H1 (cell line): ENCODE measurements around the gene GALT. TPM values are rescaled to one million over a fixed set of nuclear protein-coding genes. Genes with fewer than 3 reads are reported as not detected.

ENCODE experiments used
- BRCA1 ChIP-seq: IDR thresholded peaks from 2 replicates; pipeline ENCODE4 v1.6.1; 2012; ENCODE audit warnings: low read depth, low read length, improper control_type of control experiment
- CHD2 ChIP-seq: IDR thresholded peaks from 2 replicates; pipeline ENCODE4 v1.6.1; 2012; ENCODE audit warnings: low read length, improper control_type of control experiment
- CREB1 ChIP-seq: IDR thresholded peaks from 2 replicates; pipeline ENCODE4 v1.6.1; 2012; ENCODE audit warnings: inconsistent platforms
- JUN ChIP-seq: IDR thresholded peaks from 2 replicates; pipeline ENCODE4 v1.6.1; 2011; ENCODE audit warnings: low read depth, mild to moderate bottlenecking, improper control_type of control experiment, low read length
- POLR2AphosphoS5 ChIP-seq: IDR thresholded peaks from 2 replicates; pipeline ENCODE4 v1.6.1; 2011; ENCODE audit warnings: low read depth, low read length
- RNF2 ChIP-seq: fragments of 200-900, 300-1000 bp; sonication (generic); IDR thresholded peaks from 2 replicates; pipeline ENCODE4 v1.7.1; 2016; ENCODE audit warnings: borderline replicate concordance, low read depth, mild to moderate bottlenecking, antibody characterized with exemption, low read length; ENCODE audit not compliant: poor library complexity, severe bottlenecking; ENCODE audit errors: missing control alignments
- SAP30 ChIP-seq: fragments of 300-600 bp; sonication (generic); IDR thresholded peaks from 2 replicates; pipeline ENCODE4 v1.7.1; 2012; ENCODE audit warnings: low read length, moderate library complexity, mild to moderate bottlenecking, inconsistent platforms; ENCODE audit not compliant: insufficient read depth, insufficient replicate concordance
- SP4 ChIP-seq: IDR thresholded peaks from 2 replicates; pipeline ENCODE4 v1.6.1; 2012; ENCODE audit warnings: low read length, inconsistent platforms
- TAF7 ChIP-seq: optimal IDR thresholded peaks from 2 replicates; pipeline ENCODE3; 2011; ENCODE audit warnings: low read depth, mild to moderate bottlenecking, inconsistent platforms, low read length, moderate library complexity, borderline replicate concordance
- TEAD4 ChIP-seq: IDR thresholded peaks from 2 replicates; pipeline ENCODE4 v1.6.1; 2012; ENCODE audit warnings: low read depth, low read length, inconsistent platforms, mixed read lengths
- ZNF274 ChIP-seq: IDR thresholded peaks from 2 replicates; pipeline ENCODE4 v1.7.0; 2012; ENCODE audit warnings: low read length, borderline replicate concordance; ENCODE audit errors: extremely low read depth
- polyA plus RNA-seq, 7 experiments: library from polyadenylated mRNA; depleted of rRNA in 3 of 7; stranded (reverse) in 5 of 7; unstranded in 2 of 7; fragments of >200 nt in 5 of 7; fragments of 200-250 nt in 2 of 7; gene quantifications; 1 replicate in 5 of 7; 2 replicates in 1 of 7; 4 replicates in 1 of 7; pipeline versions ENCODE4 v1.2.1 to v1.2.3, GENCODE V29; 2011 to 2013; ENCODE audit warnings: missing spikeins in 2 of 7, mixed read lengths in 2 of 7
- total RNA-seq: library from RNA; stranded (reverse); fragmentation: NEBNext Ultra II Directional; extraction: Animal tissue kit (Norgen Biotek cat#: 25700); gene quantifications from 2 replicates; pipeline ENCODE4 v1.2.1, GENCODE V29; 2021
- TF ChIP-seq, protein P1 (sequence below): fragments of 300-600 bp; sonication (generic); IDR thresholded peaks from 2 replicates; pipeline ENCODE4 v1.7.1; 2012; ENCODE audit warnings: low read length, moderate library complexity, mild to moderate bottlenecking, inconsistent platforms; ENCODE audit not compliant: insufficient replicate concordance

The GALT gene
- total and polyA plus RNA-seq, 2 of the 8 experiments (the other 6 are each of a cell fraction or from before 2014, with no cell fraction given), result 21.9 to 50.6 TPM

DNA sequence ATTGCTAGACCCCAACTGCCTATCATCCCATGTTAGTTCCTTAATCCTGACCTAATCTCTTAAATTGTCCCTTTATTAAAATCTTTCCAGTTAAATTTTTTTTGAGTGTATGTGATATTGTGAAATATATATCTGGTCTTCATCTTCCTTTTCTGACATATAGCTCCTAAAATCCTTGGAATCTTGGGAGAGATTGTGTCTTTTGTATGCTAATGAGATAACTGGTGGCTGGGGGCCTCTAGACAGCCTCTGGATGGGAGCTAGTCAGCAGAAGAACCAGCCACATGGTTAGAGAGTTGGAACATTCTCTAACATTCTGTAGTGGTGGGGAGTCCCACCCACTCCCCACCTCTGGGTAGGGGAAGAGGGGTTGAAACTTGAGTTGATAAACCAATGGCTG, 48.3 kb downstream of the GALT start (continued):
- TF ChIP-seq, protein P1, sequence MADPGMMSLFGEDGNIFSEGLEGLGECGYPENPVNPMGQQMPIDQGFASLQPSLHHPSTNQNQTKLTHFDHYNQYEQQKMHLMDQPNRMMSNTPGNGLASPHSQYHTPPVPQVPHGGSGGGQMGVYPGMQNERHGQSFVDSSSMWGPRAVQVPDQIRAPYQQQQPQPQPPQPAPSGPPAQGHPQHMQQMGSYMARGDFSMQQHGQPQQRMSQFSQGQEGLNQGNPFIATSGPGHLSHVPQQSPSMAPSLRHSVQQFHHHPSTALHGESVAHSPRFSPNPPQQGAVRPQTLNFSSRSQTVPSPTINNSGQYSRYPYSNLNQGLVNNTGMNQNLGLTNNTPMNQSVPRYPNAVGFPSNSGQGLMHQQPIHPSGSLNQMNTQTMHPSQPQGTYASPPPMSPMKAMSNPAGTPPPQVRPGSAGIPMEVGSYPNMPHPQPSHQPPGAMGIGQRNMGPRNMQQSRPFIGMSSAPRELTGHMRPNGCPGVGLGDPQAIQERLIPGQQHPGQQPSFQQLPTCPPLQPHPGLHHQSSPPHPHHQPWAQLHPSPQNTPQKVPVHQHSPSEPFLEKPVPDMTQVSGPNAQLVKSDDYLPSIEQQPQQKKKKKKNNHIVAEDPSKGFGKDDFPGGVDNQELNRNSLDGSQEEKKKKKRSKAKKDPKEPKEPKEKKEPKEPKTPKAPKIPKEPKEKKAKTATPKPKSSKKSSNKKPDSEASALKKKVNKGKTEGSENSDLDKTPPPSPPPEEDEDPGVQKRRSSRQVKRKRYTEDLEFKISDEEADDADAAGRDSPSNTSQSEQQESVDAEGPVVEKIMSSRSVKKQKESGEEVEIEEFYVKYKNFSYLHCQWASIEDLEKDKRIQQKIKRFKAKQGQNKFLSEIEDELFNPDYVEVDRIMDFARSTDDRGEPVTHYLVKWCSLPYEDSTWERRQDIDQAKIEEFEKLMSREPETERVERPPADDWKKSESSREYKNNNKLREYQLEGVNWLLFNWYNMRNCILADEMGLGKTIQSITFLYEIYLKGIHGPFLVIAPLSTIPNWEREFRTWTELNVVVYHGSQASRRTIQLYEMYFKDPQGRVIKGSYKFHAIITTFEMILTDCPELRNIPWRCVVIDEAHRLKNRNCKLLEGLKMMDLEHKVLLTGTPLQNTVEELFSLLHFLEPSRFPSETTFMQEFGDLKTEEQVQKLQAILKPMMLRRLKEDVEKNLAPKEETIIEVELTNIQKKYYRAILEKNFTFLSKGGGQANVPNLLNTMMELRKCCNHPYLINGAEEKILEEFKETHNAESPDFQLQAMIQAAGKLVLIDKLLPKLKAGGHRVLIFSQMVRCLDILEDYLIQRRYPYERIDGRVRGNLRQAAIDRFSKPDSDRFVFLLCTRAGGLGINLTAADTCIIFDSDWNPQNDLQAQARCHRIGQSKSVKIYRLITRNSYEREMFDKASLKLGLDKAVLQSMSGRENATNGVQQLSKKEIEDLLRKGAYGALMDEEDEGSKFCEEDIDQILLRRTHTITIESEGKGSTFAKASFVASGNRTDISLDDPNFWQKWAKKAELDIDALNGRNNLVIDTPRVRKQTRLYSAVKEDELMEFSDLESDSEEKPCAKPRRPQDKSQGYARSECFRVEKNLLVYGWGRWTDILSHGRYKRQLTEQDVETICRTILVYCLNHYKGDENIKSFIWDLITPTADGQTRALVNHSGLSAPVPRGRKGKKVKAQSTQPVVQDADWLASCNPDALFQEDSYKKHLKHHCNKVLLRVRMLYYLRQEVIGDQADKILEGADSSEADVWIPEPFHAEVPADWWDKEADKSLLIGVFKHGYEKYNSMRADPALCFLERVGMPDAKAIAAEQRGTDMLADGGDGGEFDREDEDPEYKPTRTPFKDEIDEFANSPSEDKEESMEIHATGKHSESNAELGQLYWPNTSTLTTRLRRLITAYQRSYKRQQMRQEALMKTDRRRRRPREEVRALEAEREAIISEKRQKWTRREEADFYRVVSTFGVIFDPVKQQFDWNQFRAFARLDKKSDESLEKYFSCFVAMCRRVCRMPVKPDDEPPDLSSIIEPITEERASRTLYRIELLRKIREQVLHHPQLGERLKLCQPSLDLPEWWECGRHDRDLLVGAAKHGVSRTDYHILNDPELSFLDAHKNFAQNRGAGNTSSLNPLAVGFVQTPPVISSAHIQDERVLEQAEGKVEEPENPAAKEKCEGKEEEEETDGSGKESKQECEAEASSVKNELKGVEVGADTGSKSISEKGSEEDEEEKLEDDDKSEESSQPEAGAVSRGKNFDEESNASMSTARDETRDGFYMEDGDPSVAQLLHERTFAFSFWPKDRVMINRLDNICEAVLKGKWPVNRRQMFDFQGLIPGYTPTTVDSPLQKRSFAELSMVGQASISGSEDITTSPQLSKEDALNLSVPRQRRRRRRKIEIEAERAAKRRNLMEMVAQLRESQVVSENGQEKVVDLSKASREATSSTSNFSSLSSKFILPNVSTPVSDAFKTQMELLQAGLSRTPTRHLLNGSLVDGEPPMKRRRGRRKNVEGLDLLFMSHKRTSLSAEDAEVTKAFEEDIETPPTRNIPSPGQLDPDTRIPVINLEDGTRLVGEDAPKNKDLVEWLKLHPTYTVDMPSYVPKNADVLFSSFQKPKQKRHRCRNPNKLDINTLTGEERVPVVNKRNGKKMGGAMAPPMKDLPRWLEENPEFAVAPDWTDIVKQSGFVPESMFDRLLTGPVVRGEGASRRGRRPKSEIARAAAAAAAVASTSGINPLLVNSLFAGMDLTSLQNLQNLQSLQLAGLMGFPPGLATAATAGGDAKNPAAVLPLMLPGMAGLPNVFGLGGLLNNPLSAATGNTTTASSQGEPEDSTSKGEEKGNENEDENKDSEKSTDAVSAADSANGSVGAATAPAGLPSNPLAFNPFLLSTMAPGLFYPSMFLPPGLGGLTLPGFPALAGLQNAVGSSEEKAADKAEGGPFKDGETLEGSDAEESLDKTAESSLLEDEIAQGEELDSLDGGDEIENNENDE, result no peak
- TF ChIP-seq JUN, result no peak
- TF ChIP-seq RNF2, result no peak
- TF ChIP-seq BRCA1, result no peak
- no peak for TF ChIP-seq ZNF274
- no peak for TF ChIP-seq TAF7
- TF ChIP-seq POLR2AphosphoS5, result no peak
- TF ChIP-seq CREB1, result no peak
- no peak for TF ChIP-seq SAP30
- no peak for TF ChIP-seq CHD2
- TF ChIP-seq TEAD4, result no peak
- no peak for TF ChIP-seq SP4
- TF ChIP-seq, all 59 proteins: peak for 0
